Astrocyte (in vitro differentiated cells and primary cell): Measurements from ENCODE around the gene BICRAL. TPM values are rescaled to one million over a fixed set of nuclear protein-coding genes. Genes with fewer than 3 reads are reported as not detected.

Experiments used
- DNase-seq: peaks from one replicate; pipeline ENCODE4 v3.0.0-alpha.2; 2010; ENCODE audit warnings: low read depth
- FAIRE-seq: peaks from 2 replicates; lab custom pipeline; 2011; peaks lifted over from hg19 to GRCh38; lab: Jason Lieb, UNC
- H2AFZ ChIP-seq: 2 replicates; pipeline ENCODE4 v1.6.0; 2012; ENCODE audit warnings: low read depth, low read length, inconsistent platforms
- H3K27ac ChIP-seq: 2 replicates; pipeline ENCODE4 v1.5.1; 2011; ENCODE audit warnings: low read depth, low read length, inconsistent platforms
- H3K27me3 ChIP-seq: 2 replicates; pipeline ENCODE4 v1.6.0; 2011; ENCODE audit warnings: low read length, inconsistent platforms; ENCODE audit not compliant: insufficient read depth
- H3K36me3 ChIP-seq: 2 replicates; pipeline ENCODE4 v1.5.1; 2011; ENCODE audit warnings: low read length, inconsistent platforms; ENCODE audit not compliant: insufficient read depth
- H3K4me1 ChIP-seq: 2 replicates; pipeline ENCODE4 v1.5.1; 2011; ENCODE audit warnings: low read length, inconsistent platforms; ENCODE audit not compliant: insufficient read depth
- H3K4me2 ChIP-seq: 2 replicates; pipeline ENCODE4 v1.6.0; 2012; ENCODE audit warnings: low read length, inconsistent platforms
- H3K4me3 ChIP-seq: 2 replicates; pipeline ENCODE4 v1.5.1; 2011; ENCODE audit warnings: low read depth, mild to moderate bottlenecking, low read length, inconsistent platforms; ENCODE audit not compliant: insufficient read depth
- H3K79me2 ChIP-seq: 2 replicates; pipeline ENCODE4 v1.6.0; 2012; ENCODE audit warnings: mild to moderate bottlenecking, low read length, inconsistent platforms; ENCODE audit not compliant: insufficient read depth
- H3K9ac ChIP-seq: 2 replicates; pipeline ENCODE4 v1.6.0; 2012; ENCODE audit warnings: mild to moderate bottlenecking, low read length, inconsistent platforms
- H3K9me3 ChIP-seq: 2 replicates; pipeline ENCODE4 v1.5.1; 2012; ENCODE audit warnings: low read depth, mild to moderate bottlenecking, low read length, inconsistent platforms; ENCODE audit not compliant: insufficient read depth
- H4K20me1 ChIP-seq: 2 replicates; pipeline ENCODE4 v1.6.0; 2012; ENCODE audit warnings: low read length, inconsistent platforms; ENCODE audit not compliant: insufficient read depth
- H3K27ac Mint-ChIP-seq: one replicate; pipeline ENCODE4 v1.8.0; 2021; ENCODE audit warnings: mild to moderate bottlenecking, mixed read lengths; ENCODE audit not compliant: unreplicated experiment
- H3K27me3 Mint-ChIP-seq: one replicate; pipeline ENCODE4 v1.8.0; 2021; ENCODE audit warnings: low read depth, mixed read lengths; ENCODE audit not compliant: unreplicated experiment
- H3K36me3 Mint-ChIP-seq: one replicate; pipeline ENCODE4 v1.8.0; 2021; ENCODE audit warnings: low read depth, mixed read lengths; ENCODE audit not compliant: unreplicated experiment
- H3K4me1 Mint-ChIP-seq: one replicate; pipeline ENCODE4 v1.8.0; 2021; ENCODE audit warnings: low read depth, mixed read lengths; ENCODE audit not compliant: unreplicated experiment
- H3K4me3 Mint-ChIP-seq: one replicate; pipeline ENCODE4 v1.8.0; 2021; ENCODE audit warnings: mild to moderate bottlenecking, moderate library complexity, mixed read lengths; ENCODE audit not compliant: unreplicated experiment
- H3K9me3 Mint-ChIP-seq: one replicate; pipeline ENCODE4 v1.8.0; 2021; ENCODE audit warnings: mild to moderate bottlenecking, mixed read lengths; ENCODE audit not compliant: unreplicated experiment
- CTCF ChIP-seq: IDR thresholded peaks from 2 replicates; pipeline ENCODE4 v1.5.1; 2011; ENCODE audit warnings: low read depth, mild to moderate bottlenecking, inconsistent platforms, low read length, moderate library complexity; ENCODE audit not compliant: insufficient read depth
- EZH2 ChIP-seq: IDR thresholded peaks from 2 replicates; pipeline ENCODE4 v1.6.1; 2012; ENCODE audit warnings: mild to moderate bottlenecking, low read length, inconsistent platforms; ENCODE audit not compliant: insufficient read depth
- total RNA-seq: library from RNA; stranded (reverse); gene quantifications from 2 replicates; pipeline ENCODE4 v1.2.1, GENCODE V29; 2021

The BICRAL gene
- total RNA-seq, 1 donor from 2014 or later, result 5.9 TPM

DNA sequence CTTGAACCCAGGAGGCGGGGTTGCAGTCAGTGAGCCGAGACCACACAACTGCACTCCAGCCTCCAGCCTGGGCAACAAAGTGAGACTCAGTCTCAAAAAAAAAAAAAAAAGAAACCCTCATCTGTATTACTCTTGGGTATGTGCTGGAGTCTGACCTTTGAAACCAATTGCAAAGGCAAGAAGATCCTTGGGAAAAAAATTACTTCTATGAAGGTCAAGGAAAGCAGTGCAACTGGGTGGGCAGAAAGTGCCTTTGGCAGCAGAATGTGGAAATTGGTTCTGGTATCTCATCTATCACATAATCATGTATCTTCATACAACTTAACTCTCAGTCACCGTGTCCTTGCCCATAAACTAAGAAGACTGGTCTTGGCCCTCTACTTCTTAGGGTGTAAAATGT is 89.9 kb downstream of the BICRAL start:
- Histone ChIP-seq H3K27ac (no peak overlapping the region), H4K20me1 (no peaks in the 10 kb centered on the region), H3K27me3 (no peaks in the 10 kb centered on the region), H3K4me1 (no peaks in the 10 kb centered on the region), H3K9ac (no peak overlapping the region), H3K36me3 (no peaks in the 10 kb centered on the region), H2AFZ (no peak overlapping the region), H3K79me2 (no peaks in the 10 kb centered on the region), H3K9me3 (no peaks in the 10 kb centered on the region), H3K4me3 (no peak overlapping the region), H3K4me2 (no peak overlapping the region)
- no peak for TF ChIP-seq EZH2
- TF ChIP-seq CTCF, result no peak
- Mint-ChIP-seq H3K27ac (no peak overlapping the region), H3K36me3 (peaks cover 8% of the 10 kb centered on the region), H3K4me1 (no peaks in the 10 kb centered on the region), H3K27me3 (no peaks in the 10 kb centered on the region), H3K9me3 (no peaks in the 10 kb centered on the region), H3K4me3 (no peak overlapping the region)
- DNase-seq (no peak), FAIRE-seq (no peak)

- Histone ChIP-seq H3K9ac (no peak overlapping the region), H3K27ac (no peak overlapping the region), H2AFZ (no peak overlapping the region), H3K4me2 (no peak overlapping the region), H3K36me3 (no peaks in the 10 kb centered on the region), H3K27me3 (no peaks in the 10 kb centered on the region), H3K9me3 (no peaks in the 10 kb centered on the region), H3K4me3 (no peak overlapping the region), H3K79me2 (no peaks in the 10 kb centered on the region), H4K20me1 (no peaks in the 10 kb centered on the region), H3K4me1 (no peaks in the 10 kb centered on the region)
- no peak overlapping the region for H3K4me3 Mint-ChIP-seq
- H3K4me1 Mint-ChIP-seq, result no peaks in the 10 kb centered on the region
- no peak overlapping the region for H3K27ac Mint-ChIP-seq
- no peak for FAIRE-seq
- no peaks in the 10 kb centered on the region for H3K36me3 Mint-ChIP-seq
- TF ChIP-seq CTCF (no peak), EZH2 (no peak)
- no peak for DNase-seq
- H3K27me3 Mint-ChIP-seq, result no peaks in the 10 kb centered on the region
- no peaks in the 10 kb centered on the region for H3K9me3 Mint-ChIP-seq
These were observed 91.5 kb downstream of the BICRAL start for GRCh38 chr6:42873313-42873712.

- no peak overlapping the region for H2AFZ ChIP-seq
- peaks cover 30% of the 10 kb centered on the region for H3K79me2 ChIP-seq
- H3K9ac ChIP-seq, result no peak overlapping the region
- no peaks in the 10 kb centered on the region for H3K36me3 Mint-ChIP-seq
- no peak for DNase-seq
- no peaks in the 10 kb centered on the region for H3K27me3 Mint-ChIP-seq
- H3K4me1 ChIP-seq, result peaks cover 5% of the 10 kb centered on the region
- peaks cover 2% of the 10 kb centered on the region for H4K20me1 ChIP-seq
- no peaks in the 10 kb centered on the region for H3K9me3 Mint-ChIP-seq
- H3K27me3 ChIP-seq, result no peaks in the 10 kb centered on the region
- H3K4me3 Mint-ChIP-seq, result no peak overlapping the region
- H3K4me3 ChIP-seq, result no peak overlapping the region
- H3K27ac ChIP-seq, result no peak overlapping the region
- H3K4me2 ChIP-seq, result no peak overlapping the region
- H3K36me3 ChIP-seq, result no peaks in the 10 kb centered on the region
- FAIRE-seq, result no peak
- H3K27ac Mint-ChIP-seq, result no peak overlapping the region
- no peaks in the 10 kb centered on the region for H3K9me3 ChIP-seq
- TF ChIP-seq CTCF (no peak), EZH2 (no peak)
- H3K4me1 Mint-ChIP-seq, result no peaks in the 10 kb centered on the region
These were observed 95.8 kb downstream of the BICRAL start for GRCh38 chr6:42877695-42878094.
